Gastrocnemius medialis (tissue), 4 donors: Measurements from ENCODE around the gene MYL4. TPM values are rescaled to one million over a fixed set of nuclear protein-coding genes. Genes with fewer than 3 reads are reported as not detected.
A peak's percentile ranks its signal among the peaks of the same experiment; 100 is the strongest.
"Not testable (repeated sequence)": the region's sequence is repeated elsewhere in the genome, so short reads cannot be mapped to it uniquely, and the experiment has no call there.

Source experiments
- ATAC-seq, 2 donors: fragments of 150-250 bp; one replicate each; pipeline ENCODE4 v1.9.1; 2016
- DNase-seq, 2 donors: peaks; one replicate each; pipeline ENCODE4 v3.0.0-alpha.2; 2019
- H3K27ac ChIP-seq, 4 donors: fragments of 200-600 bp; sonication (generic); 1 replicate in 1 of 4; 2 replicates in 3 of 4; pipeline ENCODE4 v1.5.1; 2016 to 2018; ENCODE audit warnings: mild to moderate bottlenecking in 2 of 4, moderate library complexity in 1 of 4
- H3K27me3 ChIP-seq, 3 donors: fragments of 200-600 bp; sonication (generic) in 2 of 3; 1 replicate in 1 of 3; 2 replicates in 2 of 3; pipeline versions ENCODE4 v1.5.1 to v1.6.0; 2016 to 2019; ENCODE audit warnings: mild to moderate bottlenecking in 1 of 3, moderate library complexity in 1 of 3
- H3K36me3 ChIP-seq, 2 donors: fragments of 200-600 bp; sonication (generic) in 1 of 2; one replicate each; pipeline ENCODE4 v1.5.1; 2017 to 2018
- H3K4me1 ChIP-seq, 2 donors: fragments of 200-600 bp; sonication (generic) in 1 of 2; one replicate each; pipeline ENCODE4 v1.5.1; 2016 to 2017; ENCODE audit warnings: mild to moderate bottlenecking in 2 of 2
- H3K4me3 ChIP-seq, 4 donors: fragments of 200-600 bp; sonication (generic) in 3 of 4; 1 replicate in 1 of 4; 2 replicates in 3 of 4; pipeline ENCODE4 v1.5.1; 2016 to 2019; ENCODE audit warnings: mild to moderate bottlenecking in 2 of 4
- H3K9me3 ChIP-seq, 3 donors: fragments of 200-600 bp; sonication (generic) in 2 of 3; 1 replicate in 1 of 3; 2 replicates in 2 of 3; pipeline ENCODE4 v1.5.1; 2016 to 2019
- POLR2A ChIP-seq, 2 donors: fragments of 450-650 bp; IDR thresholded peaks; one replicate each; pipeline ENCODE4 v1.6.1; 2017; ENCODE audit warnings: antibody characterized with exemption in 2 of 2, mild to moderate bottlenecking in 2 of 2, moderate library complexity in 2 of 2
- in situ Hi-C, 4 donors: fragments of 200-750 bp; cut with MboI; loops; one replicate each; pipeline versions ENCODE4 v1.15.0 to v1.8.0; 2017; ENCODE audit warnings: low sequenced_read_pairs in 4 of 4
- intact Hi-C: fragments of 100-400 bp; cut with DNase I; formaldehyde crosslinking; loops from one replicate; pipeline ENCODE4 v1.15.1; 2023; ENCODE audit warnings: low total_unique reads
- total RNA-seq, 4 donors: library from RNA; depleted of rRNA; stranded (reverse); fragments of >200 nt; gene quantifications; one replicate each; pipeline versions ENCODE4 v1.1.0 to v1.2.3, GENCODE V29; 2016
- TF ChIP-seq, protein P1 (sequence below), 5 experiments: fragments of 450-650 bp in 3 of 5; fragments of 200-600 bp in 2 of 5; sonication (generic) in 2 of 5; IDR thresholded peaks in 4 of 5; conservative IDR thresholded peaks in 1 of 5; 1 replicate in 4 of 5; 2 replicates in 1 of 5; pipeline ENCODE4 v1.5.1; 2016 to 2019; ENCODE audit warnings: antibody characterized with exemption in 5 of 5, mild to moderate bottlenecking in 3 of 5, moderate library complexity in 3 of 5

Gene MYL4
- under 1 TPM in 1 of 4 donors, not detected in 3; 0.97 TPM for total RNA-seq

DNA sequence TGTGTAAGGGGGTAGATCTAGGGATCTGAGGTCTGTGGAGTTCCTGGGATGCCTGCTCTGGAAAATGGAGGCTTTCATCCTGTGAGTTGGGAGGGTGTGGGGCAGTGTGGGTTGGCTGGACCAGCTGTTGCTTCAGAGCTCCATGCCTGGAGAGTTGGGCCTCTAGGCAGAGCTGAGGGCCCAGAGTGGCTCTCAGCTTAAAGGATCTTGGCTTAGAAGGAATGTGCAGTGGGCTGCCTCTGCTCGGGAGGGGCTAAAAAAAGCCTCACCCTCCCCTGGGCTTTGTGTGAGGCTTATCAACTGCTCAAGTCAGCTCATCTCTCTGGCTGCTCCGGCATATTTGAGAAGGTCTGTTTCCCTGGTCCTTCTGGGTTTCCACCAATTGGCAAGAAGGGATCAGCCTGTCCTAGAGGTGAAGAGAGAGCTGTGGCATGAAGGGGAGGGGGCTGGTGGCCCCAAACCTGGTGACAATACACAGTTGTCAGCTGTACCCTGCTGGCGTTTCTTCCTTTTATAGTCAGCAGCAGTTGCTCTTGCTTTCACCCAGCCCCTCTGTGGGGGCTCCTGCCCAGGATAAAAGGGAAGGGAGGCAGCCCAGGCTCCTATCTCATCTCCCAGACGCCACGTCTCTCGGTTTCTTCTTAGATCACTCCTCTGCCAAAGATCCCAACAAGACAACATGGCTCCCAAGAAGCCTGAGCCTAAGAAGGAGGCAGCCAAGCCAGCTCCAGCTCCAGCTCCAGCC is at the start of gene MYL4:
Gene MYL4, plus strand, starts transcription at position 605 of the 745 bp plus-strand sequence. Its CDS starts 75 bp downstream, at position 680.
- intact Hi-C loops (no loop called here), in situ Hi-C loops (no loop called here)
- H3K27ac ChIP-seq = no peak within 1 kb of the TSS
- DNase-seq (no peak), ATAC-seq (no peak)
- H3K4me3 ChIP-seq = no peak within 1 kb of the TSS
- TF ChIP-seq, protein P1, sequence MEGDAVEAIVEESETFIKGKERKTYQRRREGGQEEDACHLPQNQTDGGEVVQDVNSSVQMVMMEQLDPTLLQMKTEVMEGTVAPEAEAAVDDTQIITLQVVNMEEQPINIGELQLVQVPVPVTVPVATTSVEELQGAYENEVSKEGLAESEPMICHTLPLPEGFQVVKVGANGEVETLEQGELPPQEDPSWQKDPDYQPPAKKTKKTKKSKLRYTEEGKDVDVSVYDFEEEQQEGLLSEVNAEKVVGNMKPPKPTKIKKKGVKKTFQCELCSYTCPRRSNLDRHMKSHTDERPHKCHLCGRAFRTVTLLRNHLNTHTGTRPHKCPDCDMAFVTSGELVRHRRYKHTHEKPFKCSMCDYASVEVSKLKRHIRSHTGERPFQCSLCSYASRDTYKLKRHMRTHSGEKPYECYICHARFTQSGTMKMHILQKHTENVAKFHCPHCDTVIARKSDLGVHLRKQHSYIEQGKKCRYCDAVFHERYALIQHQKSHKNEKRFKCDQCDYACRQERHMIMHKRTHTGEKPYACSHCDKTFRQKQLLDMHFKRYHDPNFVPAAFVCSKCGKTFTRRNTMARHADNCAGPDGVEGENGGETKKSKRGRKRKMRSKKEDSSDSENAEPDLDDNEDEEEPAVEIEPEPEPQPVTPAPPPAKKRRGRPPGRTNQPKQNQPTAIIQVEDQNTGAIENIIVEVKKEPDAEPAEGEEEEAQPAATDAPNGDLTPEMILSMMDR (IDR thresholded peaks at IDR 0.05 in 4 of 5, conservative IDR thresholded peaks at IDR 0.05 in 1 of 5) = no peak
- no peak for TF ChIP-seq POLR2A (IDR thresholded peaks at IDR 0.05)
- H3K27me3 ChIP-seq = no peaks in the 10 kb centered on the region
- no peaks in the 10 kb centered on the region for H3K9me3 ChIP-seq
- peaks cover 18 to 27% of the 10 kb centered on the region in 2 donors for H3K4me1 ChIP-seq
- H3K36me3 ChIP-seq = no peaks in the 10 kb centered on the region

DNA sequence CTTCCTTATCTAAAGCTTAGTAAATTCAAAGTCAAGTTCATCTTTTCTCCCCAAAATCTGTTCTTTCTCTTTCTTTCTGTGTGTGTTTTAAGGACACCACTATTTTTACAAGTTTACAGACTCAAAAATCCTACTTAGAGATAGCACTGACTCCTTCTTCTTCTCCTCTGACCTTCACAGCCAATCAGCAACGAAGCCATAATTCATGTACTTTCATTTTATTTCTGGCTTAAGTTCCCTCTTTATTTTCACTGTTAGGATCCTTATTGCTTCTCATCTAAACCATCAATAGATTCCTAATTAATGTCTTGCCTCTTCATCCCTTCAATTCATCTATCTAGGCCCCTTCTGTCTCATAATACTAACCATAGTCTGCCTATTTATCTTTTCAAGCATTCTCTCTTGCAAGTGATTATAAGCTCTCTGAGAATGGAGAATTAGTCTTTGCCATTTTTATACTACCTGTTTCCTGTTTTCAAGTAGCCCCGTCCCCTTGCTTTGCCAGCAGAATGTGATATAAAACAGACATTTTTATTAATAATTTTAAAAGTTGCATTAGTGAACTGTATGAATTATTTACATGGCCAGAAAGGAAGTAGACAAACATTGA is 47.0 kb upstream of the MYL4 start:
- Histone ChIP-seq H3K9me3 (no peaks in the 10 kb centered on the region), H3K27ac (peak overlapping the region in 1 of 4 donors; percentile 10), H3K4me1 (peaks cover 9 to 28% of the 10 kb centered on the region in 2 donors), H3K36me3 (peaks cover 0 to 5% of the 10 kb centered on the region in 2 donors), H3K27me3 (no peaks in the 10 kb centered on the region), H3K4me3 (no peak overlapping the region)
- intact Hi-C loops (no loop called here), in situ Hi-C loops (no loop called here)
- ATAC-seq = no peak
- no peak for DNase-seq
- TF ChIP-seq, protein P1 (IDR thresholded peaks at IDR 0.05 in 4 of 5, conservative IDR thresholded peaks at IDR 0.05 in 1 of 5) = no peak
- no peak for TF ChIP-seq POLR2A (IDR thresholded peaks at IDR 0.05)

DNA sequence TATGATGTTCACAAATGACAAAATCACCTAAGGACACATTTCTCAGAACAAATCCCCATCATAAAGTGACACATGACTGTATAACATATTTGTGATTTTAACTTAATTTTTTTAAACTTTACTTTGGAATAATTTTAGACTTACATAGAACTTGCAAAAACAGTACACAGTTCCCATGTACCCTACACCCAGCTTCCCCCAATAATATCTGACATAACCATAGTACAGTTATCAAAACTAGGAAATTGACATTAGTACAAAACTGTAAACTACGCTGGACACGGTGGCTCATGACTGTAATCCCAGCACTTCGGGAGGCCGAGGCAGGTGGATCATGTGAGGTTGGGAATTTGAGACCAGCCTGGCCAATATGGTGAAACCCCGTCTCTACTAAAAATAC is 44.9 kb upstream of the MYL4 start:
- in situ Hi-C loops = no loop called here
- ATAC-seq = no peak
- no peak for DNase-seq
- no peak for TF ChIP-seq POLR2A (IDR thresholded peaks at IDR 0.05)
- TF ChIP-seq, protein P1 (IDR thresholded peaks at IDR 0.05 in 4 of 5, conservative IDR thresholded peaks at IDR 0.05 in 1 of 5) = no peak
- Histone ChIP-seq H3K4me3 (no peak overlapping the region), H3K27me3 (no peaks in the 10 kb centered on the region), H3K4me1 (peaks cover 9 to 28% of the 10 kb centered on the region in 2 donors), H3K36me3 (peaks cover 0 to 5% of the 10 kb centered on the region in 2 donors), H3K9me3 (no peaks in the 10 kb centered on the region), H3K27ac (no peak overlapping the region)
- intact Hi-C loops = no loop called here

DNA sequence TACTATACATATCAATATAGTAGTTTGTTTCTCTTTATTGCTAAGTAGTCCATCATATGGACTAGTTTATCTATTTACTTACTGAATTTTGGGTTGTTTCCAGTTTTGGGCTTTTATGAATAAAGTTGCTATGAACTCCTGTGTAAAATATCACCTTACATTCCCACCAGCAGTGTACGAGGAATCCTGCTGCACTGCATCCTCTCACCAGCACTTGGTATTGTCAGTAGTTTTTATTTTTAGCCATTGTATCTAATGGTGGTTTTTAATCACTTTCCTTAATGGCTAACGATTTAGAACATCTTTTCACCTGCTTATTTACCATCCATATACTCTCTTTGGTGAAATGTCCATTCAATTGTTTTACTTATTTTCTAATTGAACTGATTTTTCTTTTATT is 44.0 kb upstream of the MYL4 start:
- H3K4me1 ChIP-seq = peaks cover 9 to 28% of the 10 kb centered on the region in 2 donors

DNA sequence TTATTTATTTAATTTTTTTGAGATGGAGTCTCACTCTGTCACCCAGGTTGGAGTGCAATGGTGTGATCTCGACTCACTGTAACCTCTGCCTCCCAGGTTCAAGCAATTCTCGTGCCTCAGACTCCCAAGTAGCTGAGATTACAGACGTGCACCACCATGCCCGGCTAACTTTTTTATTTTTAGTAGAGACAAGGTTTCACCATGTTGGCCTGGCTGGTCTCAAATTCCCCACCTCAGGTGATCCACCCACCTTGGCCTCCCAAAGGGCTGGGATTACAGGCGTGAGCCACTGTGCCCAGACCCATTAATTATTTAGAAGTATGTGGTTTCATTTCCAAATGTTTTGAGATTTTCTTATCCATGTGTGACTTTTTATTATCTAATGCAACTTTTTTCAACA is 42.3 kb upstream of the MYL4 start:
- peak in 1 of 2 donors; percentile 57 for ATAC-seq
- H3K4me3 ChIP-seq, intact Hi-C loops, H3K36me3 ChIP-seq, H3K9me3 ChIP-seq, H3K27me3 ChIP-seq, in situ Hi-C loops: not testable (repeated sequence)
- Histone ChIP-seq H3K4me1 (peaks cover 9 to 28% of the 10 kb centered on the region in 2 donors), H3K27ac (peak overlapping the region in 1 of 4 donors; percentile 36)
- DNase-seq = peak in 1 of 2 donors; percentile 55

More for the DNA sequence above, 44.0 kb upstream of the MYL4 start:
- no peak for TF ChIP-seq POLR2A (IDR thresholded peaks at IDR 0.05)
- TF ChIP-seq, protein P1 (IDR thresholded peaks at IDR 0.05 in 4 of 5, conservative IDR thresholded peaks at IDR 0.05 in 1 of 5) = no peak
- peak overlapping the region in 1 of 4 donors; percentile 13 for H3K27ac ChIP-seq
- no peak for DNase-seq
- no peaks in the 10 kb centered on the region for H3K27me3 ChIP-seq
- no peaks in the 10 kb centered on the region for H3K9me3 ChIP-seq
- peak in 1 of 2 donors; percentile 39 for ATAC-seq
- intact Hi-C loops (no loop called here), in situ Hi-C loops (no loop called here)
- H3K36me3 ChIP-seq = peaks cover 0 to 5% of the 10 kb centered on the region in 2 donors
- no peak overlapping the region for H3K4me3 ChIP-seq

DNA sequence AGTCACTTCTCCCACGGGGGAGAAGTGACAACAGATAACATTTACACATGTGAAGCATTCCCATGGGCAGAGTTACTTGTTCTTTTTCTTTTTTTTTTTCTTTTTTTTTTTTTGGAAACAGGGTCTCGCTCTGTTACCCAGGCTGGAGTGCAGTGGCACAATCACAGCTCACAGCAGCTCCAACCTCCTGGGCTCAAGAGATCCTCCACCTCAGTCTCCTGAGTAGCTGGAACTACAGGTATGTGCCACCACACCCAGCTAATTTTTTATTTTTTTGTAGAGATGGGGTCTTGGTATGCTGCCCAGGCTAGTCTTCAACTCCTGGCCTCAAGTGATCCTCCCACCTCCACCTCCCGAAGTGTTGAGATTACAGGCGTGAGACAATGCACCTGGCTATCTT is 40.3 kb upstream of the MYL4 start:
- H3K36me3 ChIP-seq, in situ Hi-C loops, H3K27ac ChIP-seq, ATAC-seq, H3K9me3 ChIP-seq, H3K4me3 ChIP-seq, DNase-seq, H3K27me3 ChIP-seq, intact Hi-C loops: not testable (repeated sequence)
- peaks cover 9 to 20% of the 10 kb centered on the region in 2 donors for H3K4me1 ChIP-seq
